ENCODE results near the gene UBC. TPM values are rescaled to one million over a fixed set of nuclear protein-coding genes. Genes with fewer than 3 reads are reported as not detected.

Gene UBC
- total and polyA plus RNA-seq, 2 of the 4 experiments (the other 2 are of a cell fraction), result 2,042 to 4,320 TPM

DNA sequence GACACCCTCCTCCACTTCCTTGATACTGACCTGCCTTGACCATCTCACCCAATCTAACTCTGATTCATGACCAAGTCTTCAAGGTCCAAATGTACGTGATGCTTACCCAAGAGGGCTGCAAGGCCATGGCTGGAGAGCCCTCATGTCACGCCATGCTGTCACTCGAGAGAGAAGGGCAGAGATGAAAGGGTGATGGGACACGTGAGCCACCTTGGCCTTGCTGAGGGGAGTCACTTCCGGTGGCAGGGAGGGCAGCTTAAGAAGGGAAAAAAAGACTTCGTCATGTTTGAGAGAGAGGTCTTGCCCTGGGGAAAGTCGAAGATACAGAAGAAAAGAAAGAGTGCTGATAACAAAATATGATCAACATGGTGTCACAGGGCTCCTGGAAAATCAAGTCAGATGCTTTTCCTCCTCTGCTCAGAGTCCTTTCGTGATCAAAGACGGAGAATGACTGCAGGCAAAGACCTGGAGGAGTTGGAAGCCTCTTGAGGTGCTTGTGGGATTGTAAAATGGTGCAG, 47.5 kb downstream of the UBC start:
- no peaks in the 10 kb centered on the region for H3K36me3 ChIP-seq (ENCODE audit: control insufficient read depth, insufficient read depth, low read length)
- H4K8ac ChIP-seq (ENCODE audit: low read depth in 2 of 2, low read length in 2 of 2), result peak overlapping the region; percentile 6 to 56; a peak in 3 of 4 replicates
- H3K9ac ChIP-seq (ENCODE audit: low read depth, low read length), result no peak overlapping the region
- H2AK9ac ChIP-seq (replicated peaks; ENCODE audit: low read depth, low read length, poor library complexity), result peak overlapping the region; percentile 69
- peak overlapping the region; percentile 69; the same call in 1 of the 2 replicates for H3K18ac ChIP-seq (ENCODE audit: low read depth, low read length)
- H3K56ac ChIP-seq (ENCODE audit: extremely low read depth, insufficient read depth, low read length), result no peak overlapping the region
- TF ChIP-seq POLR2A (IDR thresholded peaks at IDR 0.05; ENCODE audit: low read depth, low read length), result no peak
- no peak for ATAC-seq (ENCODE audit: low read depth)
- dilution Hi-C loops (cut with HindIII; ENCODE audit: low sequenced_read_pairs, unreplicated experiment), result no loop called here
- WGBS, 2 experiments (ENCODE audit: extremely low coverage in 2 of 2, insufficient read length in 1 of 2), result 70% methylated on average over 5 of the region's 9 CpGs; no CpG with 5 or more reads in 1 of the 2 experiments
- no peak overlapping the region for H3K4me3 ChIP-seq (ENCODE audit: insufficient read depth, low read depth, low read length)
- peak overlapping the region; percentile 80 for H3K4ac ChIP-seq (ENCODE audit: low read depth, low read length)
- peak overlapping the region; percentile 67 for H2BK5ac ChIP-seq (ENCODE audit: low read depth, low read length, poor library complexity, severe bottlenecking)
- peak overlapping the region; percentile 67 for H2AFZ ChIP-seq (replicated peaks; ENCODE audit: low read length, poor library complexity)
- H3K27ac ChIP-seq (ENCODE audit: insufficient read depth, low read length), result 0 out of 2 replicates have a peak overlapping the region, but pooled peaks have one; percentile 13
- H3K14ac ChIP-seq (replicated peaks; ENCODE audit: low read depth, low read length), result peak overlapping the region; percentile 74; the same call in 1 of the 2 replicates
- H2BK20ac ChIP-seq (ENCODE audit: low read depth, low read length), result peak overlapping the region; percentile 48; the same call in 1 of the 2 replicates
- peak overlapping the region; percentile 41 for H3K23ac ChIP-seq (ENCODE audit: low read depth, low read length)
- H4K20me1 ChIP-seq (ENCODE audit: insufficient read depth, low read length), result no peaks in the 10 kb centered on the region
- H2AK5ac ChIP-seq (ENCODE audit: low read depth, low read length), result peak overlapping the region; percentile 86; the same call in 1 of the 2 replicates
- H4K91ac ChIP-seq (ENCODE audit: insufficient read depth, low read depth, low read length), result peak overlapping the region; percentile 66
- peaks cover 10% of the 10 kb centered on the region for H3K9me1 ChIP-seq (ENCODE audit: insufficient read depth, low read length)
- POLR2A ChIA-PET (ENCODE audit: unreplicated experiment), result no interaction called here
- CTCF ChIA-PET, result no interaction called here
- no peak overlapping the region for H3K4me2 ChIP-seq (ENCODE audit: low read depth, low read length)
- in situ Hi-C loops (cut with MboI; ENCODE audit: low sequenced_read_pairs), result no loop called here
- peaks cover 0 to 9% of the 10 kb centered on the region in 2 experiments; a peak in 1 of 4 replicates for H3K79me1 ChIP-seq (ENCODE audit: low read depth in 1 of 2, low read length in 2 of 2)
- BruUV-seq (replicated peaks), result no TSS peak
- peak overlapping the region; percentile 76 for H2BK120ac ChIP-seq (ENCODE audit: low read depth, low read length)
- peak overlapping the region; percentile 39 for H4K5ac ChIP-seq (ENCODE audit: low read depth, low read length)
- H3K9me3 ChIP-seq (ENCODE audit: control insufficient read depth, insufficient read depth, low read length), result peaks cover 4% of the 10 kb centered on the region; the same call in 1 of the 2 replicates
- peaks cover 6% of the 10 kb centered on the region for H3K4me1 ChIP-seq (ENCODE audit: control insufficient read depth, insufficient read depth, low read length)
- DNase-seq, result no peak
- intact Hi-C loops (cut with micrococcal nuclease), result no loop called here
- H2BK15ac ChIP-seq (ENCODE audit: low read depth, low read length), result peak overlapping the region; percentile 39; the same call in 1 of the 3 replicates
- H3K27me3 ChIP-seq (ENCODE audit: control insufficient read depth, insufficient read depth, low read length), result no peaks in the 10 kb centered on the region; the same call in 1 of the 2 replicates
